ENCODE results near the gene LTB4R. TPM values are rescaled to one million over a fixed set of nuclear protein-coding genes. Genes with fewer than 3 reads are reported as not detected.

Gene LTB4R
- total and polyA plus RNA-seq, 4 donors, result 0.86 to 5.0 (median 2.5) TPM

DNA sequence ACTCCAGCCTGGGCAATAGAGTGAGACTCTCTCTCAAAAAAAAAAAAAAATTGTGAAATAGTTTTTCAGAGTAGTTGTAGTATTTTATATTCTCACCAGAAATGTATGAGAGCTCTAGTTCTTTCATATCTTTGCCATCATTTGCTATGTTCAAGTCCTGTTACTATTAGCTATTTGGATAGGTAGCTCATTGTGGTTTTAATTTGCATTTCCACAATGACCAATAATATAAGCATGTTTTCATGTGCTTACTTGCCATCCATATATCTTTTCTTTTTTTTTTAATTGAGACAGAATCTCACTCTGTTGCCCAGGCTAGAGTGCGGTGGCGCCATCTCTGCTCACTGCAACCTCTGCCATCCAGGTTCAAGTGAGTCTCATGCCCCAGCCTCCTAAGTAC, 36.9 kb downstream of the LTB4R start:
- Histone ChIP-seq H3K27me3 (ENCODE audit: control insufficient read depth in 4 of 4, insufficient read depth in 4 of 4, low read length in 3 of 4) (no peaks in the 10 kb centered on the region), H3K9ac (ENCODE audit: low read depth in 1 of 2, low read length in 2 of 2) (no peak overlapping the region), H3K4me3 (ENCODE audit: low read depth in 1 of 3, low read length in 3 of 3) (no peak overlapping the region), H3K4me1 (ENCODE audit: control insufficient read depth in 4 of 4, insufficient read depth in 4 of 4, low read length in 3 of 4) (peaks cover 0 to 3% (median 1%) of the 10 kb centered on the region in 4 donors), H3K27ac (ENCODE audit: low read depth in 1 of 2, low read length in 2 of 2) (no peak overlapping the region), H3K36me3 (ENCODE audit: control insufficient read depth in 4 of 4, insufficient read depth in 3 of 4, low read depth in 1 of 4, low read length in 3 of 4) (no peaks in the 10 kb centered on the region), H3K9me3 (ENCODE audit: control insufficient read depth in 4 of 4, low read length in 3 of 4) (no peaks in the 10 kb centered on the region)
- TF ChIP-seq RAD21 (IDR thresholded peaks at IDR 0.05) (no peak), TAF1 (conservative IDR thresholded peaks at IDR 0.05) (no peak), HNF4A (conservative IDR thresholded peaks at IDR 0.05) (no peak), RXRA (IDR thresholded peaks at IDR 0.05) (no peak), GABPA (IDR thresholded peaks at IDR 0.05 in 1 of 2, conservative IDR thresholded peaks at IDR 0.05 in 1 of 2) (no peak), JUND (IDR thresholded peaks at IDR 0.05) (no peak), NR2F2 (IDR thresholded peaks at IDR 0.05) (no peak), YY1 (IDR thresholded peaks at IDR 0.05) (no peak), FOXA1 (IDR thresholded peaks at IDR 0.05) (no peak), HNF4G (IDR thresholded peaks at IDR 0.05) (no peak), SP1 (IDR thresholded peaks at IDR 0.05) (no peak), FOXA2 (IDR thresholded peaks at IDR 0.05) (no peak), EGR1 (IDR thresholded peaks at IDR 0.05; ENCODE audit: low read depth in 2 of 2) (no peak)
- TF ChIP-seq, protein P1, sequence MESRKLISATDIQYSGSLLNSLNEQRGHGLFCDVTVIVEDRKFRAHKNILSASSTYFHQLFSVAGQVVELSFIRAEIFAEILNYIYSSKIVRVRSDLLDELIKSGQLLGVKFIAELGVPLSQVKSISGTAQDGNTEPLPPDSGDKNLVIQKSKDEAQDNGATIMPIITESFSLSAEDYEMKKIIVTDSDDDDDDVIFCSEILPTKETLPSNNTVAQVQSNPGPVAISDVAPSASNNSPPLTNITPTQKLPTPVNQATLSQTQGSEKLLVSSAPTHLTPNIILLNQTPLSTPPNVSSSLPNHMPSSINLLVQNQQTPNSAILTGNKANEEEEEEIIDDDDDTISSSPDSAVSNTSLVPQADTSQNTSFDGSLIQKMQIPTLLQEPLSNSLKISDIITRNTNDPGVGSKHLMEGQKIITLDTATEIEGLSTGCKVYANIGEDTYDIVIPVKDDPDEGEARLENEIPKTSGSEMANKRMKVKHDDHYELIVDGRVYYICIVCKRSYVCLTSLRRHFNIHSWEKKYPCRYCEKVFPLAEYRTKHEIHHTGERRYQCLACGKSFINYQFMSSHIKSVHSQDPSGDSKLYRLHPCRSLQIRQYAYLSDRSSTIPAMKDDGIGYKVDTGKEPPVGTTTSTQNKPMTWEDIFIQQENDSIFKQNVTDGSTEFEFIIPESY (IDR thresholded peaks at IDR 0.05), result no peak
- TF ChIP-seq, protein P2, sequence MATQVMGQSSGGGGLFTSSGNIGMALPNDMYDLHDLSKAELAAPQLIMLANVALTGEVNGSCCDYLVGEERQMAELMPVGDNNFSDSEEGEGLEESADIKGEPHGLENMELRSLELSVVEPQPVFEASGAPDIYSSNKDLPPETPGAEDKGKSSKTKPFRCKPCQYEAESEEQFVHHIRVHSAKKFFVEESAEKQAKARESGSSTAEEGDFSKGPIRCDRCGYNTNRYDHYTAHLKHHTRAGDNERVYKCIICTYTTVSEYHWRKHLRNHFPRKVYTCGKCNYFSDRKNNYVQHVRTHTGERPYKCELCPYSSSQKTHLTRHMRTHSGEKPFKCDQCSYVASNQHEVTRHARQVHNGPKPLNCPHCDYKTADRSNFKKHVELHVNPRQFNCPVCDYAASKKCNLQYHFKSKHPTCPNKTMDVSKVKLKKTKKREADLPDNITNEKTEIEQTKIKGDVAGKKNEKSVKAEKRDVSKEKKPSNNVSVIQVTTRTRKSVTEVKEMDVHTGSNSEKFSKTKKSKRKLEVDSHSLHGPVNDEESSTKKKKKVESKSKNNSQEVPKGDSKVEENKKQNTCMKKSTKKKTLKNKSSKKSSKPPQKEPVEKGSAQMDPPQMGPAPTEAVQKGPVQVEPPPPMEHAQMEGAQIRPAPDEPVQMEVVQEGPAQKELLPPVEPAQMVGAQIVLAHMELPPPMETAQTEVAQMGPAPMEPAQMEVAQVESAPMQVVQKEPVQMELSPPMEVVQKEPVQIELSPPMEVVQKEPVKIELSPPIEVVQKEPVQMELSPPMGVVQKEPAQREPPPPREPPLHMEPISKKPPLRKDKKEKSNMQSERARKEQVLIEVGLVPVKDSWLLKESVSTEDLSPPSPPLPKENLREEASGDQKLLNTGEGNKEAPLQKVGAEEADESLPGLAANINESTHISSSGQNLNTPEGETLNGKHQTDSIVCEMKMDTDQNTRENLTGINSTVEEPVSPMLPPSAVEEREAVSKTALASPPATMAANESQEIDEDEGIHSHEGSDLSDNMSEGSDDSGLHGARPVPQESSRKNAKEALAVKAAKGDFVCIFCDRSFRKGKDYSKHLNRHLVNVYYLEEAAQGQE (IDR thresholded peaks at IDR 0.05), result no peak
- TF ChIP-seq, protein P3, sequence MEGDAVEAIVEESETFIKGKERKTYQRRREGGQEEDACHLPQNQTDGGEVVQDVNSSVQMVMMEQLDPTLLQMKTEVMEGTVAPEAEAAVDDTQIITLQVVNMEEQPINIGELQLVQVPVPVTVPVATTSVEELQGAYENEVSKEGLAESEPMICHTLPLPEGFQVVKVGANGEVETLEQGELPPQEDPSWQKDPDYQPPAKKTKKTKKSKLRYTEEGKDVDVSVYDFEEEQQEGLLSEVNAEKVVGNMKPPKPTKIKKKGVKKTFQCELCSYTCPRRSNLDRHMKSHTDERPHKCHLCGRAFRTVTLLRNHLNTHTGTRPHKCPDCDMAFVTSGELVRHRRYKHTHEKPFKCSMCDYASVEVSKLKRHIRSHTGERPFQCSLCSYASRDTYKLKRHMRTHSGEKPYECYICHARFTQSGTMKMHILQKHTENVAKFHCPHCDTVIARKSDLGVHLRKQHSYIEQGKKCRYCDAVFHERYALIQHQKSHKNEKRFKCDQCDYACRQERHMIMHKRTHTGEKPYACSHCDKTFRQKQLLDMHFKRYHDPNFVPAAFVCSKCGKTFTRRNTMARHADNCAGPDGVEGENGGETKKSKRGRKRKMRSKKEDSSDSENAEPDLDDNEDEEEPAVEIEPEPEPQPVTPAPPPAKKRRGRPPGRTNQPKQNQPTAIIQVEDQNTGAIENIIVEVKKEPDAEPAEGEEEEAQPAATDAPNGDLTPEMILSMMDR (IDR thresholded peaks at IDR 0.05; ENCODE audit: low read depth, low read length, missing input control), result no peak
- TF ChIP-seq, protein P4, sequence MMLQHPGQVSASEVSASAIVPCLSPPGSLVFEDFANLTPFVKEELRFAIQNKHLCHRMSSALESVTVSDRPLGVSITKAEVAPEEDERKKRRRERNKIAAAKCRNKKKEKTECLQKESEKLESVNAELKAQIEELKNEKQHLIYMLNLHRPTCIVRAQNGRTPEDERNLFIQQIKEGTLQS (IDR thresholded peaks at IDR 0.05), result no peak
- TF ChIP-seq, protein P5, sequence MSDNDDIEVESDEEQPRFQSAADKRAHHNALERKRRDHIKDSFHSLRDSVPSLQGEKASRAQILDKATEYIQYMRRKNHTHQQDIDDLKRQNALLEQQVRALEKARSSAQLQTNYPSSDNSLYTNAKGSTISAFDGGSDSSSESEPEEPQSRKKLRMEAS (IDR thresholded peaks at IDR 0.05), result no peak
- WGBS, result 99% methylated on average over 2 of the region's 2 CpGs
- DNase-seq (ENCODE audit: low spot score), result no peak
